Germinal center (tissue), 1 donor: Measurements from ENCODE around the gene CAMTA1.
"Not testable (repeated sequence)": the region's sequence is repeated elsewhere in the genome, so short reads cannot be mapped to it uniquely, and the experiment has no call there.

Source experiments
- DNase-seq: peaks from one replicate; pipeline ENCODE4 v3.0.0; 2012; ENCODE audit warnings: mixed read lengths, low spot score

CAMTA1 gene

DNA sequence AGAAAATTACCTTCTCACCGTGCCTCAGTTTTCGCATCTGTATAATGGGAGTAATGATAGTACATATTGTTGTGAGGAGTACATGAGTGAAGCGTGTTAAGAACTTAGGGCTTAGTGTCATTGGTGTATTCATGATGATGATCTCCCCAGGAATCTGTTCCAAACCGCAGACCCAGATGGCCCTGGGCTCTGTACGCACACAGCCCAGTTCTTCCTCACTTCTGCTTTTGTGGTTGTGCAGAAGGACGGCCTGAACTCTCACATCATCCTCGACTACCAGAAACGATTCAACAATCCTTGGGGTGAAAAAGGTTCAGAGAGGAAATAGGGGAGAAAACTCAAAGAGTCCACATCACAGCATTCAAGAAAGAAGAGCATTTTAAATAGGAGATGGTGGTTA is 323.0 kb downstream of the CAMTA1 start:
- DNase-seq, result no peak

DNA sequence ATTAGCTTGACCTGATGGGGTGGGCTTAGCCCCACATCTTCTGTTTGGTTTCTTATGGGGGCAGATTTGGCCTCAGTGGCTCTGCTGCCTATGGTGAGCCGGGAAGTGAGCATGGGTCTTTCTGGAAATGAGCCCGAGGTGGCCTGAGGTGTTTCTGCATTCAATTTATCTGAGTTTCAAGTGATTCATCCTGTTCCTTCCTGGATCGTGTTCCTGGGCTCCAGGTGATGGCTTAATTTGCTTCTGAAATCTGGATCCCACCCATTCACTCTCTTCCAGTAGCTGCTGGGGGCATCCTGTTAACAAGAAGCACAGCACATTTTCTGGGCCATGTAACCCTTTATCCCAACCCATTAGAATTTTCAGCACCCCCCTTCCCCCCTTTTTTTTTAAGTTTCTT is 324.6 kb downstream of the CAMTA1 start:
- no peak for DNase-seq

- no peak for DNase-seq
These were observed 325.1 kb downstream of the CAMTA1 start for GRCh38 chr1:7110321-7110720.

GRCh38 chr1:7111853-7112252 is 326.6 kb downstream of the CAMTA1 start:
- DNase-seq, result no peak

GRCh38 chr1:7113136-7113535 is 327.9 kb downstream of the CAMTA1 start:
- DNase-seq, result no peak

DNA sequence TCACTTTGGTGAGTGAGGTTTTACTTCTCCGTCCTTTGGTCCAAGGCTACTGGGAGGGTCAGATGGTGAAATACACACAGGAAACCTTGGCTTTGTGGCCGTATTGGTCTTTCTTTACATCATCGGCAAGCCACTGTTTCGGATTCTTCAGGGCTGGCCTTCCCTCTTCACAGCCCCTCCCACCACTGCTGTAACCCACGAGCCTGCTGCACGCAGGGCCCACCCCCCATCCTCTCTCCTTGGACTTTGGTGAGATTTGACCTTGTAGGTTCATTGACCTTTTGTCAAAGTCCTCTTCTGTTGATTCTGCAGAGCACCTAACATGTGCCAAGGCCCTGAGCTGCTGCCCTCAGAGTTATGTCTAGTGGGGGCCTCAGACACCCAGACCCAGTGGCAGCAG is 328.6 kb downstream of the CAMTA1 start:
- no peak for DNase-seq

GRCh38 chr1:7116001-7116400 is 330.7 kb downstream of the CAMTA1 start:
- no peak for DNase-seq

DNA sequence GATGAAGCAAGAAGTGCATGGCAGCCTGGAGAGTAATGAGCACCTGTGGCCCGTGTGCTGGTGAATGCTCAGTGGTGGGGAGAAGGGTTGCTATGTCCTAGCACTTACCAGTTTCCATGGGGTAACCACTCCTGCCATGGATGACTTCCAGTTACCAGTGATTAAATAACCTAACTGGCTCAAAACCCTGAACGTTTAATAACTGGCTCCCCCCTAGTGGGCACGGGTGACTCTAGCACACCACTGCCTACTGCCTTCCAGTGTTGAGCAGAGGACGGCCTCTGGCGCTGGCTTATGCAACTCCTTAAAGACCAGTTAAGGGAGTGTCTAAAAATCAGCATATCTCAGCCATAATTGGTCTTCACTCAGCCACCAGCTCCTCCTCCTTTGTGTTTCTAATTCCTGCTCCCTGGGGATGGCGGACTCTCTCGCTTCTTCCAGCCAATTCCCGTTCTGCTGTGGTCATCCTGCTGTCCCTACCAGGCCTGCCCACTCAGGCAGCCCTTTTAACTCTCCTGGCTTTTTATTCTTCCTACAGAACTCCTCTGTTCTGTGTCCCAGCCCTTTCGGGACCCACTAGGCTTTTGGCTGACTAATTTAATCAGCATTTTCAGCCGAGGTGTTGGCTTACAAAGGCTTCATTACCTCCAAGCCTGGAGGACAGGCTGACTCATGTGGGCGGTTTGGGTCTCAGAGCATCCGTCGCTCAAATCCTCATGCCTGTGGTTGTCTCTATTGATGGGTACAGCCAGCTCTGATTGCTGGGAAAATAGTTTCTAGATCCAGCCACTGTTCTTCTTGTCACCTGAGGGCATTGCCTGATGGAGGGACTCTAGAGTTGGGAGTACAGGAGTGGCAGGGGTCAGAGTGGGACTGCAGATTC is 332.4 kb downstream of the CAMTA1 start:
- DNase-seq, result no peak

DNA sequence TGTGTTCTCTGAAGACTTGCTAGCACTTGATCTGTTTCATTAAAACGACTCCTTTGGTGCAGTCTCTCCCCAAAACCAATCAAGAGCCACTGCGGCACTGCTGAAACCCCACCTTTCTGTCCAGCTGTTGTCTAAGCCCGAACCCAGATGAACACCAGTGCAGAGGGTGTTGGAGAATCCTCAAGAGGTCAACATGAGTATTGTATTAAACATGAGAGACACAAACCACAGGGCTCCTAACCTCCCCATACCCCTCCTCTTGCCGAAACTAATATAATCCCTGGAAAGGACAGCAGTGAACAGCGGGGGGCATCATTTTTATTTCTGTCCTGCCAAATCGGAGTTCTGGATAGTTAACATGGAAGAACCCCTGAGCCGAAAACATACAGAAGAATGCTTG is 333.9 kb downstream of the CAMTA1 start:
- DNase-seq, result no peak

DNA sequence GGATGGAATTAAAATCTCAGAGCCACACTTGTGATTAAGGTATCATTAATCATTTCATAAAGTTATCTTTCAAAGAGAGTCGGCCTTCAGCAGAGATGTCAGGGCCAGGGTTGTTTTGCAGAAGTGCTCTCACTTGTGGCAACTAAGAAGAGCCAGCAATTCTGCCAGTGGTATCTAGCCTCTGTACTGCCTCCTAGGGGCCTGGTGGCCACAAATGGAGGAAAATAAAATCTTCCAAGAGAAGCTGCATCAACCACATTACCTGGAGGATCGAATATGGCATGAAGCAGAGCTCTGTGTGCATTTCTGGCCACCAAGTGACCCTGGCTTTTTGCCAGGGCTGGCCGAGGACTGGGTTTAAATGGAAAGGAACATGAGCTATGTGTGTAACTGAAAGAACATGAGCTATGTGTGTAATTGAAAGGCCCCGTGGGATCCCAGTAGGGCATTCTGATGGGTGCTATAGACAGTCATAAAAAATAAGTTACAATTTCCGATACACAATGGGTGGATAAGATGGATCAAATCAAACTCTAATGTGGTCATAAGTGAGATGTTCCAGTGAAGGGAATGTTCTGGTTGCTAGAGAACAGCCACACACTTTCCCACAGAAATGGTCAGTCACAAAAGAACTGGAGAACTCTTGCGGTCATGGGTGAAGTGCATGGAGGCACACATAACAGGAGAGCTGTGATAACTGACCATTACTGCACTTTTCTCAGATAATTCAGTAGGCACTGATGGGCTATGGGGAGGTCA is 335.8 kb downstream of the CAMTA1 start:
- no peak for DNase-seq

- DNase-seq, result no peak
These were observed 336.4 kb downstream of the CAMTA1 start for GRCh38 chr1:7121622-7121988.

- no peak for DNase-seq
These were observed 342.2 kb downstream of the CAMTA1 start for GRCh38 chr1:7127322-7128075.

DNA sequence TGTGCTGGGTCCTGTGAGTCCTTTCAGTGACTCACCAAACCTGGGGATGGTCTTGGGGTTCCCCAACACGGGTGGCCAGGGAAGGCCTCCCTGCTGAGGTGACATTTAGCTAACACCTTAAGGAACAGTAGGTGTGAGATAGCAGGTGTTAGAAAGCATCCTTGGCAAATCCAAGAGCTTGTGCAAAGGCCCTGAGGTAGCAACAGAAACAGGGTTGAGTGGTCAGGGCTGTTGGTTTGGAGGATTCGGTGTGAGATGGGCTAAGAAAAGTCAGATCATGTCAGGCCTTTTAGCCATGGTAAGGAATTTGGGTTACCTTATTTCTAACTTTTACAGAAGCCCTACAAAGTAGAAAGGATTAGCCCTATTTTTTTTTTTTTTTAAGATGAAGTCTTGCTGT is 343.0 kb downstream of the CAMTA1 start:
- no peak for DNase-seq

- no peak for DNase-seq
These were observed 344.9 kb downstream of the CAMTA1 start for GRCh38 chr1:7130127-7130526.

DNA sequence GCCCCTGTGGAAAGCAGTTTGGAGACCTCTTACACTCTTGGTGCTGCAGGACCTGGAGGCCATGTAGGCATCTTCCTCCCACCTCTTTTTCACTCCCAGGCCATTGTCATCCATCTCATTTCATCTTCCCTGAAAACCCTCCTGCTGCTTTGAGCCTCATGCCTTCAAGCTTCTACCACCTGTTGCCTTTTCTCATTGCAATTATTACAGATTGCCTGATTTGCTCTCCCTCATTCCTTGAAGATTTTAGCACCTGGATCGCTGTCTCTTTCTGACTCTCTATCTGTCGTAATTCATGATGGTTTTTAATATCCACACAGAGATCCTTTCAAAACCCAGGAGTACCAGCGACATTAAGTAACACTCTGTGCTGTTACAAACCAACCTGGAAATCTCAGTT is 350.2 kb downstream of the CAMTA1 start:
- DNase-seq, result no peak

DNA sequence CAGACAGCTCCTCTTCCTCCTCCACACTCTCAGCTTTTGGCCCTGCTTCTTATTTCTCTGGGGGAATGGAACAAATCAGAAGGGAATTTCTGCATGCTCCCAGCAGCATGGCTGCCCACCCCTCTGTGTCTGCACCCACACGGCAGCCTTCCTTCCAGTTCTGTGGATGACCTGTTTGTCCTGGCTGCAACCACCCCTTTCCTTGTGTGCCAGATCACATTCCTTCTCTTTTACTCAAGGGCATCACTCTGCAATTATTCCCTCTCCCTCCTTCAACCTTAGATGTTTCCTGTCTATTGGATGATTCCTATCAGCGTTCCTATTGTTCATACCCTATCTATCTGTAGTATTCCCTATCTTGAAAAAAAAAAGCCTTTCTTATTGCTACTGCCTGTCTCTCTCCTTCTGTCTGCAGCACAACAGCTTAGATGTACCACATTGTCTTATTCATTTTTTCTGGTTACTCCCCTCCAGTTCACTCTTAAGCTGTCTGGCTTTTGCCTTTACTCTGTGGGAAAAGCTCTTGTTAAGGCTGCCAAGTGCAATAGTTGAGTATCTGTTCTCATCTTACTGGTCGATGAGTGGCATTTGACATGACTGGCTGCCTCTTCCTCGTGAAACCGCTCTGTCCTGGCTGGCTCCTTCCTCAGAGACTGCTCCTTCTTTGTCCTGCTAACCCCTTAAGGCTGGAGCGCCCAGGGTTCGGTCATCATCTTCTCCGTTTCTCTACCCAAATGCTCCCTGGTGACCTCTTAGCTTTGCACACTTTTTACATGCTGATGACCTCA is 351.1 kb downstream of the CAMTA1 start:
- DNase-seq, result no peak

DNA sequence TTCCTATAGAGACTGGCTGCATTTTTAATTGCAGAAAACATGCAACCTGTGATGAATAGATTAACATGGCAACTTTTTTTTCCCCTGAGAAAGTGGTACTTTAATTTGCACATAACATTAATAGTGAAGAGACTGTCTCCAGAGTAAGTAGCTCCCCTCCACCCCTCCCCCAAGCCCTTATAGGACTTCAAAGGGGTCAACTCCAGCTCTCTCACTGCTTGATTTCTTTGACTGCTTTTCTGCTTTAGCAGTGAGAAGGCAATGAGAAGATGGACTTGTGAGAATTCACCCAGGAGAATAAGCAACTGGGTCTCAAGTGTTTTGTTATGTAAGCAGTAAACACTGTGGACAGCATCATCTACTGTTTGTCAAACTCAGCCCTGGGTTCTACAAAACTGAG is 355.0 kb downstream of the CAMTA1 start:
- no peak for DNase-seq

GRCh38 chr1:7145947-7146346 is 360.7 kb downstream of the CAMTA1 start:
- no peak for DNase-seq

DNA sequence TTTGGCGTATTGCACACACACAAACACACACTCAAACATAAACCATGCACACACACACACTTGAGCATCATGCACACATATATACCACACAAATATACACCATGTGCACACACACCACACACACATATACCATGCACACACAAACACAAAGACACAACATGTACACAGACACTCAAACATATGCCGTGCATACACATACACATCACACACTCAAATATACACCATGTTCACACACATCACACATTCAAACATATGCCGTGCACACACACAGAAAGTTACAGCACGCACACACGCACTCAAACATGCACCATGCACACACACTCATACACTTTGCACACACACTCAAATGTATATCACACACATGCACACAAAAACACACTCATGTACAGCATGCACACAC is 361.5 kb downstream of the CAMTA1 start:
- no peak for DNase-seq

GRCh38 chr1:7147581-7148282 is 362.5 kb downstream of the CAMTA1 start:
- DNase-seq, result not testable (repeated sequence)
